Stimulated activated CD8-positive, alpha-beta memory T cell treated with anti-CD3 and anti-CD28 coated beads, Interleukin-12 subunit alpha, Interleukin-12 subunit beta, amount 100 ng/mL, for 4 hours (primary cell): ENCODE measurements around the gene TRAM2.

Experiments used
- DNase-seq: peaks from one replicate; pipeline ENCODE4 v3.0.0-alpha.2; 2020; ENCODE audit warnings: low read depth

Gene TRAM2

GRCh38 chr6:52529311-52529710 lies 47.5 kb downstream of the TRAM2 start:
- no peak for DNase-seq

- DNase-seq: no peak
Measured at GRCh38 chr6:52527436-52527835, 49.4 kb downstream of the TRAM2 start.

DNA sequence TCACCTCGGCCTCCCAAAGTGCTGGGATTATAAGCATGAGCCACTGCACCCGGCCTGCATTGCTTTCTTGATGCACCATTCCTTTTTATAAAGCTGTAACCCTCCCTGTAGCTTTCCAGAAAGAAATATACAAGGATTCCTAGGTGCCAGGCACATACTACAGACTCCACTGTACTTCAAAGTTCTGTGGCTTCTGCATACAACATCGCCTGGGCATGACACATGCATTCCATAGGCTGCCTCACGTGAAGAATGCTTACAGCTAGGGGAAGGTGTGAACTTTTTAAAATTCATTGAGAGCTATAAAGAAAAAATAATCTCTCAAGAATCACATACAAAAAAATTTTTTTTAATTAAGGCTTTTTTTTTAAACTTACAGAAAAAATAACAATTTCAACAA lies 50.2 kb downstream of the TRAM2 start:
- no peak for DNase-seq

DNA sequence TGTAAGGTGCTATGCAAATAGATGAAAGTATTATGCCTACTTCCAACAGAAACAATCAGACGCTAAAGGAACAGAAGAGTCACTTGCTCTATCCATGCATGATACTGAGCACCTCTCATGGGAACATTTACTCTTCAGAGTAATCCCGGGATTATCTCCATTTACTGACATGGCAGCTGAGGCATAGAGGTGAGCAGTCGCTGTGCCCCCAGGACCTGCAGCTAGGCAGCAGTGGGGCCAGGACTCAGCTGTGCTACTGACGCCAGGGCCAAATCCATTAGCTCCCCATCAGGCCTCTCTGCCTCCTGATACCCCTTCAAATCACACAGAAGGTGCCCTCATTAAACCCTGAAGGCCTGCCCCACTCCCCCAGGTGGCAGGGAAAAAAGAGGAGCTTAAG lies 51.9 kb downstream of the TRAM2 start:
- DNase-seq: no peak

DNA sequence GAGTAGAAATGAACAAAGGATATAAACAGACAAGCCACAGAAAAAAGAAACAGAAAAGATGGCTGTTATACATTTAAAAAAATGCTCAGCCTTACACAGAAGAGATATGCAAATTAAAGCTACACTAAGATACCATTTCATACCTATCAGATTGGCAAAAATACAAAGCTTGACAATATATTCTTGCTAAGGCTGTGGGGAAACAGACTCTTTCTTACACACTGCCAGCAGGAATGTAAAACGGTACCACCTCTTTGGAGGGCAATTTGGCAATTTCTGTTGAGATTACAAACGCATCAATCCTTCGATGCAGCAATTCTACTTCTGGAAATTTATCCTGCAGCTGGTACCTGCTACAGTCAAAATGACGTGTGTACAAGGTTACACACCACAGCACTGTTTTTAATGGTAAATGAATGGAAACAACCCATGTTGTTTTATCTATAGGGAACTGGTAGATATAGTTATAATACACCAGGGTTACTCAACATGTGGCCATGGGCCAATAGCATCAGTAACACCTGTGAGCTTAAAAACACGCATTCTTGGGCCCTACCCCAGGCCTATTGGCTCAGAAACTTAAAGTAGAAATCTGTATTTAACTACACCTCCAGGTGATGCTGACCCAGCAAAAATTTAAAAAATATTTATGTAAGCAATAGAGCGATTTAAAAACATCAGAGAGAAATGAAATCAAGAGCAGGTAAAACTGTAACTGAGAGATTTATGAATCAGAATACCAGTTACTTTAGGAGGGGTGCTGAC lies 53.3 kb downstream of the TRAM2 start:
- no peak for DNase-seq

GRCh38 chr6:52522655-52523054 lies 54.2 kb downstream of the TRAM2 start:
- no peak for DNase-seq

DNA sequence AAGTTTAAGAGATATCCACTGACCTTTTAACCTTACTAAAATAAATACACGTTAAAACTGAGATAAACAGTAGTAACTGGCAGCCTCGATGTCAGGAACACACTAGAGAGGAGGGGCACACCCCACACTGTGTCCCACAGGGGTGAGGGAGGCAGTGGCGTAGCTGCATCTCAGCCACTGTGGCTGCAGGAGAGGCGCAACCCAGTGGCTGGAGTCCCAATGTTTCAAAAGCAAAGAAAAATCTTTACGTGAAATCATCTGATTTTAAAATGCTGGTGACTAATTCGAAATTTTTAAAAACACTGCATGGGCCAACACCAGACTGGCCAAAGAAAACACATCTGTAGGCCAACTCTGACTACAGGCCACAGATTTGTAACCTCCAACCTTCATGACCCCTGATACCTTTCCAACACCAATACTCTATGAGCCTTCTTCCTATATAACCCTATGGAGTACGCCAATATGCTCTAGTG lies 54.7 kb downstream of the TRAM2 start:
- no peak for DNase-seq

GRCh38 chr6:52519618-52520017 lies 57.2 kb downstream of the TRAM2 start:
- no peak for DNase-seq

GRCh38 chr6:52518279-52518945 lies 58.4 kb downstream of the TRAM2 start:
- no peak for DNase-seq

DNA sequence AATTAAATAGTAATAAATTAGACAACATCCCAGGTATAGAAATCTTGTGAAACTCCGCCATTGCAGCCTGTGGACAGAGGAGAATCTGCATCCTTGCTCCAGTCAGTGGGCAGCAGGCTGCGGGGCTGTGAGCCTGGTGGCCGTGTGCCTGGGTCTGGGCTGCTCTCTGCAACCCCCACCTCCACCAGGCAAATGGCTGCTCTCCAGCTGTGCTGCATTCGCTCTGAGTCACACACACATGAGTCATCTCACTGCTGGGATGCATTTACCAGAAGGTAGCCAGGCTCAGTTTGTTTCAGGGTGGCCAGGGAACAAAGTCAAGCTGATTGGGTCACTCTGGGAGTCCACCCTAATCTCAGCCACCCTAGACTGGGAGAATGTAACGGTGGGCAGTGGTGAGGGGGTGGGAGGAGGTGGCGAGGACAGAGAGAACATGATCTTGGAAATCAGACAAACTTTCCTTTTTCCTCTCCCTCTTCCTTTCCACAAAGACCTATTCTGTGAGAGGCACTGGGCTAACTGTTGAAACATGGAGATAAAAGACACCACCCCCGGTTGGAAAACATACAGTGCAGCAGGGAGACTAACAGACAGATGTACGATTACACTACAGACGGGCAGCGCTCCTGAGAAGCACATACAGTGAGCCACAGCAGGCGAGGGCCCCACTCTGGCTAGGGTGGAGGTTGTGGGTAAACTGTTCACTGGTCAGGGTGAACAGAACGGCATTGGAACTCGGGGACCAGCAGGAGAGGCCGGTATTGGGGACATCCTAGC lies 59.2 kb downstream of the TRAM2 start:
- no peak for DNase-seq

GRCh38 chr6:52516943-52517342 lies 59.9 kb downstream of the TRAM2 start:
- DNase-seq: no peak

- no peak for DNase-seq
Measured at GRCh38 chr6:52516269-52516668, 60.6 kb downstream of the TRAM2 start.

- DNase-seq: no peak
Measured at GRCh38 chr6:52515219-52515960, 61.5 kb downstream of the TRAM2 start.

GRCh38 chr6:52514514-52514913 lies 62.3 kb downstream of the TRAM2 start:
- no peak for DNase-seq

DNA sequence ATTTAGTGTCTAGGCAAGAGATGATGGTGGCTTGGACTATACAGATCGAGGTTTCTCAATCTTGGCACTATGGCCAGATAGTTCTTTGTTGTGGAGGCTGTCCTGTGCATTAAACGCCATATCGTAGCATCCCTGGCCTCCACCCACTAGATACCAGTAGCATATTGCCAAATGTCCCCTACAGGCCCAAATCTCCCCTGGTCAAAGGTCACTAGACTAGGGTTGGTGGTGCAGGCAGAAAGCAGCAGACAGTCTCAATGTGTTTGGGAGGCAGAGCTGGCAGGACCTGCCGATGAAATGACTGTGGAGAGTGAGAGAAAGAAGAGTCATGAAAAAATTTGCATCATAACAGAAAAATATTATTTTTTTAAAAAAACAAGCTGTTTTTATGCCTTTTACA lies 63.0 kb downstream of the TRAM2 start:
- DNase-seq: no peak

- no peak for DNase-seq
Measured at GRCh38 chr6:52513464-52513863, 63.4 kb downstream of the TRAM2 start.

DNA sequence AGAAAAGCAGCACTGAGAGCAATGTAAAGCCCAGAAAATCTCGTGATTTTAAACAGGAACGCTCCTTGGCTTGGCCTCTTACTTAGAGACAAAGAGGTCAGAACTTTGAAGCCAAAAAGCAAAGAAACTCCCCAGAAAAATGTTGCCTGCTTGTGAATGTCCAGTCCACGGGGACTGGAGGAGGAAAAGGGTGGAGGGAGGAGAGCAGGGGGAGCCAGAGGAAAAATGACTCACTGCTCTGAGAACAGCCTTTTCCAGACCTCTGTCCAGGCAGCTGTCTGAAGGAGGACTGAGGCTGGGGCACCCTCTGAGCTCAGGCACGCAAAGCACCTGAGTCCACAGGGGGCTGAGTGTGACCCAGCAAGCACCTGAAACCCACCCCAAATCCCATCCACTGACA lies 64.7 kb downstream of the TRAM2 start:
- DNase-seq: no peak

GRCh38 chr6:52511572-52512151 lies 65.2 kb downstream of the TRAM2 start:
- DNase-seq: no peak

GRCh38 chr6:52511163-52511562 lies 65.7 kb downstream of the TRAM2 start:
- no peak for DNase-seq

- DNase-seq: no peak
Measured at GRCh38 chr6:52510213-52510562, 66.7 kb downstream of the TRAM2 start.

GRCh38 chr6:52509281-52510212 lies 67.3 kb downstream of the TRAM2 start:
- no peak for DNase-seq
